Liver (tissue), 9 donors: ENCODE data around the gene ACTC1. TPM values are rescaled to one million over a fixed set of nuclear protein-coding genes. Genes with fewer than 3 reads are reported as not detected.

Source experiments
- DNase-seq: peaks from one replicate; pipeline ENCODE4 v3.0.0-alpha.2; 2017; ENCODE audit warnings: low spot score
- H3K27ac ChIP-seq, 2 donors: one replicate each; pipeline ENCODE4 v1.7.0; 2013; ENCODE audit warnings: inconsistent platforms in 2 of 2, low read length in 2 of 2, control low read depth in 1 of 2, low read depth in 1 of 2, mild to moderate bottlenecking in 1 of 2
- H3K27me3 ChIP-seq, 4 donors: one replicate each; pipeline versions ENCODE4 v1.6.1 to v1.7.0; 2013; ENCODE audit warnings: low read length in 3 of 4, inconsistent platforms in 1 of 4, mild to moderate bottlenecking in 1 of 4, moderate library complexity in 1 of 4; ENCODE audit not compliant: control insufficient read depth in 4 of 4, insufficient read depth in 4 of 4
- H3K36me3 ChIP-seq, 4 donors: one replicate each; pipeline versions ENCODE4 v1.6.1 to v1.7.0; 2013; ENCODE audit warnings: low read length in 3 of 4, mild to moderate bottlenecking in 3 of 4, low read depth in 1 of 4, moderate library complexity in 1 of 4; ENCODE audit not compliant: control insufficient read depth in 4 of 4, insufficient read depth in 3 of 4
- H3K4me1 ChIP-seq, 4 donors: one replicate each; pipeline versions ENCODE4 v1.6.1 to v1.7.0; 2013; ENCODE audit warnings: low read length in 3 of 4, mild to moderate bottlenecking in 3 of 4, moderate library complexity in 1 of 4; ENCODE audit not compliant: control insufficient read depth in 4 of 4, insufficient read depth in 4 of 4
- H3K4me3 ChIP-seq, 3 donors: one replicate each; pipeline versions ENCODE4 v1.6.1 to v1.7.0; 2013; ENCODE audit warnings: low read length in 3 of 3, control low read depth in 1 of 3, low read depth in 1 of 3, mild to moderate bottlenecking in 1 of 3
- H3K9ac ChIP-seq, 2 donors: one replicate each; pipeline ENCODE4 v1.7.0; 2013; ENCODE audit warnings: low read length in 2 of 2, mild to moderate bottlenecking in 2 of 2, moderate library complexity in 2 of 2, control low read depth in 1 of 2, low read depth in 1 of 2
- H3K9me3 ChIP-seq, 4 donors: one replicate each; pipeline versions ENCODE4 v1.6.1 to v1.7.0; 2013; ENCODE audit warnings: low read length in 3 of 4; ENCODE audit not compliant: control insufficient read depth in 4 of 4
- FOXA1 ChIP-seq: IDR thresholded peaks from 2 replicates; pipeline ENCODE4 v1.6.1; 2016; ENCODE audit warnings: antibody characterized with exemption
- GABPA ChIP-seq, 2 donors: IDR thresholded peaks in 1 of 2; conservative IDR thresholded peaks in 1 of 2; 2 replicates each; pipeline ENCODE4 v1.6.1; 2016; ENCODE audit warnings: antibody characterized with exemption in 2 of 2, mild to moderate bottlenecking in 1 of 2, moderate library complexity in 1 of 2
- HNF4A ChIP-seq, 2 donors: conservative IDR thresholded peaks; 2 replicates each; pipeline ENCODE4 v1.6.1; 2016; ENCODE audit warnings: antibody characterized with exemption in 2 of 2, mild to moderate bottlenecking in 2 of 2
- NR2F2 ChIP-seq: IDR thresholded peaks from 2 replicates; pipeline ENCODE4 v1.6.1; 2016; ENCODE audit warnings: antibody characterized with exemption
- RXRA ChIP-seq, 2 donors: IDR thresholded peaks; 2 replicates each; pipeline ENCODE4 v1.6.1; 2017 to 2018; ENCODE audit warnings: antibody characterized with exemption in 2 of 2, mild to moderate bottlenecking in 1 of 2
- SP1 ChIP-seq: IDR thresholded peaks from 2 replicates; pipeline ENCODE4 v1.6.1; 2018; ENCODE audit warnings: antibody characterized with exemption, mild to moderate bottlenecking
- TAF1 ChIP-seq: conservative IDR thresholded peaks from 2 replicates; pipeline ENCODE4 v1.6.1; 2016; ENCODE audit warnings: antibody characterized with exemption, mild to moderate bottlenecking
- WGBS: extraction: QIAGEN DNeasy Blood & Tissue Kit; methylation state at CpG from one replicate; pipeline ENCODE4 v1.1.7; 2013; 5-methylcytosine and 5-hydroxymethylcytosine counted together
- polyA plus RNA-seq, 2 donors: library from polyadenylated mRNA; stranded (reverse) in 1 of 2; unstranded in 1 of 2; fragments of 200-250 nt in 1 of 2; fragments of >200 nt in 1 of 2; fragmentation: Nextera tagmentation in 1 of 2; extraction: Ambion mirVana in 1 of 2; gene quantifications; one replicate each; pipeline versions ENCODE4 v1.2.1 to v1.2.3, GENCODE V29; 2013 to 2015
- total RNA-seq, 2 donors: library from RNA; depleted of rRNA; stranded (reverse); fragments of >200 nt; gene quantifications; one replicate each; pipeline ENCODE4 v1.2.3, GENCODE V29; 2014
- TF ChIP-seq, protein P1 (sequence below): IDR thresholded peaks from 2 replicates; pipeline ENCODE4 v1.6.1; 2016; ENCODE audit warnings: antibody characterized with exemption, mild to moderate bottlenecking
- TF ChIP-seq, protein P2 (sequence below): IDR thresholded peaks from 2 replicates; pipeline ENCODE4 v1.6.1; 2016; ENCODE audit warnings: antibody characterized with exemption
- TF ChIP-seq, protein P3 (sequence below): IDR thresholded peaks from 2 replicates; pipeline ENCODE4 v1.6.1; 2016; ENCODE audit warnings: antibody characterized with exemption
- donor health status: healthy.
- donor health status: healthy.
- donor health status: healthy.
- donor health status: healthy.
- donor health status: healthy.

The ACTC1 gene
- total and polyA plus RNA-seq, 4 donors: 0.08 to 0.89 TPM; not detected in 2

DNA sequence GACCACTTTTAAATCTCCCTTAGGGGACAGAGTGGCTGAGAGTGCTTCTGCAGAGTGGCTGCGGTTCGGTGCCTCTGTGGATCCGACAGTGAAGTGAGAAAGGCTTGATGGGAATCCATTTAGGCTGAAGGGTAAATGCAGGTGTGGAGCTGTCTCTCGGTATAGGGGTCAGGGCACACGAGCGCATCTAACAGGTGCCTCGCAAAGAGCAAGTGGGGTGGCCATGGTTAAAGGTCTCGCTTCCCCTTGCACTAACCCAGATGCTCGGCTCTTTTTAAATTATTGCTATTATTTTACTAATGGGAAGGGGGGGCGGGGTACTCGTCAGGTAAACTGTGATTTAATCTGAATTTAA is 40.0 kb downstream of the ACTC1 start:
- peaks cover 2 to 7% (median 5%) of the 10 kb centered on the region in 4 donors for H3K4me1 ChIP-seq
- no peaks in the 10 kb centered on the region for H3K9me3 ChIP-seq
- no peak overlapping the region for H3K27ac ChIP-seq
- H3K4me3 ChIP-seq: no peak overlapping the region
- H3K9ac ChIP-seq: no peak overlapping the region
- H3K36me3 ChIP-seq: no peaks in the 10 kb centered on the region
- DNase-seq: no peak
- TF ChIP-seq FOXA1: no peak
- TF ChIP-seq, protein P1, sequence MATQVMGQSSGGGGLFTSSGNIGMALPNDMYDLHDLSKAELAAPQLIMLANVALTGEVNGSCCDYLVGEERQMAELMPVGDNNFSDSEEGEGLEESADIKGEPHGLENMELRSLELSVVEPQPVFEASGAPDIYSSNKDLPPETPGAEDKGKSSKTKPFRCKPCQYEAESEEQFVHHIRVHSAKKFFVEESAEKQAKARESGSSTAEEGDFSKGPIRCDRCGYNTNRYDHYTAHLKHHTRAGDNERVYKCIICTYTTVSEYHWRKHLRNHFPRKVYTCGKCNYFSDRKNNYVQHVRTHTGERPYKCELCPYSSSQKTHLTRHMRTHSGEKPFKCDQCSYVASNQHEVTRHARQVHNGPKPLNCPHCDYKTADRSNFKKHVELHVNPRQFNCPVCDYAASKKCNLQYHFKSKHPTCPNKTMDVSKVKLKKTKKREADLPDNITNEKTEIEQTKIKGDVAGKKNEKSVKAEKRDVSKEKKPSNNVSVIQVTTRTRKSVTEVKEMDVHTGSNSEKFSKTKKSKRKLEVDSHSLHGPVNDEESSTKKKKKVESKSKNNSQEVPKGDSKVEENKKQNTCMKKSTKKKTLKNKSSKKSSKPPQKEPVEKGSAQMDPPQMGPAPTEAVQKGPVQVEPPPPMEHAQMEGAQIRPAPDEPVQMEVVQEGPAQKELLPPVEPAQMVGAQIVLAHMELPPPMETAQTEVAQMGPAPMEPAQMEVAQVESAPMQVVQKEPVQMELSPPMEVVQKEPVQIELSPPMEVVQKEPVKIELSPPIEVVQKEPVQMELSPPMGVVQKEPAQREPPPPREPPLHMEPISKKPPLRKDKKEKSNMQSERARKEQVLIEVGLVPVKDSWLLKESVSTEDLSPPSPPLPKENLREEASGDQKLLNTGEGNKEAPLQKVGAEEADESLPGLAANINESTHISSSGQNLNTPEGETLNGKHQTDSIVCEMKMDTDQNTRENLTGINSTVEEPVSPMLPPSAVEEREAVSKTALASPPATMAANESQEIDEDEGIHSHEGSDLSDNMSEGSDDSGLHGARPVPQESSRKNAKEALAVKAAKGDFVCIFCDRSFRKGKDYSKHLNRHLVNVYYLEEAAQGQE: no peak
- no peak for TF ChIP-seq GABPA (IDR thresholded peaks at IDR 0.05 in 1 of 2, conservative IDR thresholded peaks at IDR 0.05 in 1 of 2)
- no peak for TF ChIP-seq SP1
- no peak for TF ChIP-seq RXRA (IDR thresholded peaks at IDR 0.05)
- TF ChIP-seq, protein P2, sequence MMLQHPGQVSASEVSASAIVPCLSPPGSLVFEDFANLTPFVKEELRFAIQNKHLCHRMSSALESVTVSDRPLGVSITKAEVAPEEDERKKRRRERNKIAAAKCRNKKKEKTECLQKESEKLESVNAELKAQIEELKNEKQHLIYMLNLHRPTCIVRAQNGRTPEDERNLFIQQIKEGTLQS: no peak
- H3K27me3 ChIP-seq: peaks cover 4 to 16% (median 12%) of the 10 kb centered on the region in 4 donors
- 7% methylated on average over 11 of the region's 11 CpGs for WGBS

DNA sequence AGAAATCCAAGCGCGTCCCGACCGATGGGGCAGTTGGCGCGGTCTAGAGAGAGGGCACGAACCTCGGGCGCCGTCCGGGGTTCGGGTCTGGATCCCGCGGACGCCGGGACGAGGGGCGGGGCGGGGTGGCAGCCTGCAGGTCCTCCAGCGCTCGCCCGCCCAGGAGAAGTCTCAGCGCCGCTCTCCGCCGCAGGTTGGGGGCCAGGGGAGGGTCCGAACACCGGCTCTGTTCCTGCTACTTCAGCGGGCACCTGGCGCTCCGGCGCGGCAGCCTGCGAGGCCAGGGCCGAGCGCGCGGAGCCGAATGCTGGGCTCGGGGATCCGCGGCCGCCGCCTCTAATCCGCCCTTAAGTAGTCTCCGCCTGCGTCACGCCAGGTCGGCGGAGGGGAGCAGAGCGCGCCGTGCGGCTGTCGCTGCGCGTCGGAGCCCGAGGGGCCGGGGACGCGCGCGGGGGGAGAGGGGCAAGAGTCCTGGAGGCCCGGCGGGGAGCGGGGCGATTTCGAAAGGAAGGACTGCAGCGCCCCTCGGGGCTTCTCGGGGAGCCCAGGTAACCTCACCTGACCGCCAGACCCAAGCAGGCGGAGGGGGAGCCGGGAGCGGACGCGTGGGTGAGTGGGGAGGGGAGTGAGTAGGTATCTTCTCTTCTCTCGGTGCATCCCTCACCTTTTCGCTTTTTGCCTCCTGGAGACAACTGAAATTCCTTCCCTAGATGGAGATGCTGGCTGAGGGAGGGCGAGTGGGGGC is 40.5 kb downstream of the ACTC1 start, which contains the start of gene GJD2:
Gene GJD2, minus strand, starts transcription at position 325 of the 745 bp plus-strand sequence. CDS start 510 bp downstream, outside the sequence.
- TF ChIP-seq RXRA (IDR thresholded peaks at IDR 0.05) (no peak), HNF4A (conservative IDR thresholded peaks at IDR 0.05) (no peak), GABPA (IDR thresholded peaks at IDR 0.05 in 1 of 2, conservative IDR thresholded peaks at IDR 0.05 in 1 of 2) (no peak), NR2F2 (no peak), TAF1 (no peak)
- TF ChIP-seq, protein P1: no peak
- TF ChIP-seq, protein P3, sequence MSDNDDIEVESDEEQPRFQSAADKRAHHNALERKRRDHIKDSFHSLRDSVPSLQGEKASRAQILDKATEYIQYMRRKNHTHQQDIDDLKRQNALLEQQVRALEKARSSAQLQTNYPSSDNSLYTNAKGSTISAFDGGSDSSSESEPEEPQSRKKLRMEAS: no peak
- DNase-seq: no peak

More for the DNA sequence above, 40.5 kb downstream of the ACTC1 start, which contains the start of gene GJD2:
- WGBS: 5% methylated on average over 81 of the region's 81 CpGs
- Histone ChIP-seq H3K27ac (no peak within 1 kb of the TSS), H3K27me3 (peaks cover 4 to 16% (median 12%) of the 10 kb centered on the region in 4 donors), H3K36me3 (no peaks in the 10 kb centered on the region), H3K9ac (no peak within 1 kb of the TSS), H3K4me1 (peaks cover 2 to 7% (median 5%) of the 10 kb centered on the region in 4 donors), H3K4me3 (peak within 1 kb of the TSS in 1 of 3 donors; percentile 41), H3K9me3 (no peaks in the 10 kb centered on the region)
